HG03066 (cell line): ENCODE results near the gene DNMT3L.

Experiments used
- ATAC-seq: cut with Tn5 transposase; IDR thresholded peaks from one replicate; pipeline ENCODE4 v1.9.1; 2021; ENCODE audit warnings: low read depth; ENCODE audit not compliant: unreplicated experiment

DNMT3L gene

DNA sequence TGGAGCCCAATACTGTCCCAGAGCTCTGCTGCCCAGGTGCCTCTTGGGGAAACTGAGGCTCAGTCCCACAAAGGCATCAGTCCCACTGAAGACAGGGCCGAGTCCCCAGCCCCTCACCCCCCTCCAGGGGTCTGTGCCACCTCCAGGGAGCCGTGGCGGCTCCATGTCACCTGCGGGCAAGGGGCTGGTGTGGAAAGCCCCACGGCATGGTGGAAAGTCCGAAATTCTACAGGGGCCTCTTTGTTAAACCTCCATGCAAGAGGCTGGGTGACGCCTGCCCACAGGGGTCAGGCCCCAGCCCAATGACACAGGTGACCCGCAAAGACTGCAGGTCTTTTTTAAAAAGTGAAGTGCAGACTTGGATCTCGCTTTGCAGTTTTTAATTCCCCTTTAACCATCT, 20.7 kb upstream of the DNMT3L start:
- no peak for ATAC-seq

DNA sequence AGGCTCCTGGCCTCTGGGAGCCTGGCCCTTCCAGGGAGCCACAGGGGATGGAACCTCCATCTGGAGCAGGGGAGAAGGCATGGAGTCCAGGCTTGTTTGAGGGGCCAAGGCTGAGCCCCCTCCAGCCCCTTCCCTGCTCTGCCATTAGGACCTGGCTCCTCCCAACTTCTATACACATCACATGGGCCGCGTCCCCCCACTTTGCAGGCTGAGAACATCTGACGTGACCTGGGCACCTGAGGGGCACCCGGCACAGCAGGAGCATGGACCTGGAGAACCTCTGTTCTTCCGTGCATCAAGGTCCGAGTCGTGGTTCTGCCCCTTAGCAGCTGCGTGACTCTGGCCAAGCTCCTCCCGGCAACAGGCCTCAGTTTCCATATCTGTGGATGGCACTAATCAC, 20.1 kb upstream of the DNMT3L start:
- ATAC-seq, result no peak

DNA sequence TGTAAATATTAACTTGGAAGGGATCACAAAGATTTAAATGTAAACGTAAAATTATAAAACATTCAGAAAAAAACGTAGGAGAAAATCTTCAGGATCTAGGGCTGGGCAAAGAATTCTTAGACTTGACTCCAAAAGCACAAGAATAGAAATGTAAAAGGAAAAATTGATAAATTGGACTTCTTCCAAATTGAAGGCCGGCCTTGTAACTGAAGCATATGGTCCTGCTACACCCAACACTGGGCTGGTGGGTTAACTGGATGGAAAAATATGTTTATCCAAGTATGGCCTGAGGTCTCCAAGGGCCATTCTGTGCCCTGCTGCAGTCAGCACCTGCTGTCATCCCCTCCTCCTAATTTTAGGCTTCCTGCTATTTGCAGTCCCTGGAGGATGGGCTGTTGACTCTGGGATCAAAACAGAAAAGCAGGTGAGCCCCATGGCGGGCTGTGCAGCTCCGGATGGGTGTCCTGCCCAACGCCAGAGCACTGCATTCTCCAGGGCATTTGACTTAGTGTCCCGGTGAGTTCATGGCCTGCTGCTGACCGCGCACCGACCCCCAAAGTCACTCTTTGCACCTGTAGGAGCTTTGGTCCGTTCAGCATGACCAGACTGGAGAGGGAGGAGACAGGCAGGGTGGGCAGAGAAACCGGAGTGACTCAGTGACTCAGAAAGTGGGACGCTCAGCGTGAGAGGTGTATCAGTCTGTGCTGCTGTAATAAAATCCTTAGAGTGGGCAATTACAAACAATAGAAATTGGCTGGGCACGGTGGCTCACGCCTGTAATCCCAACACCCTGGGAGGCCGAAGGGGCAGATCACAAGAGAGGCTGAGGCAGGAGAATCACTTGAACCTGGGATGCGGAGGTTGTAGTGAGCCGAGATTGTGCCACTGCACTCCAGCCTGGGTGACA, 17.9 kb upstream of the DNMT3L start:
- no peak for ATAC-seq

GRCh38 chr21:44275041-44275440, 13.3 kb upstream of the DNMT3L start:
- ATAC-seq, result no peak

DNA sequence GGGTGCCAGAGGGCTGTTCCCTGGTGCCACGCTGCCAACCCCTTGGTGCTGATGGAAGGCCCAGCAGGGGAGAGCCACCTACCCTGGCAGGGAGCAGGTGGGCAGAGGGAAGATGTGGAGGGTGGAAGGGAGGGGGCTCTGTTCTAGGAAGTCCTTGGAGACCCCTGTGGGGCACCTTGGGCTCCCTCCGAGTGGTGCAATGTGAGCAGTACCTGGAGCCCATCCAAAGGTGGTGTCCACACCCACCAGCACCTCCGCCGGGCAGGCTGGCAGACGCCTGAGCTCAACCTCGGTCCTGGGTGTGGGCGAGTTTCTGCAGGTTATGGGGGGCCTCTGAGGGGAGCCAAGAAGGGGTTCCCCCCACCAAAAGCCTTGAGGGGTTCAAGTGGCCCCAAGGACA, 11.3 kb upstream of the DNMT3L start:
- no peak for ATAC-seq

GRCh38 chr21:44272284-44272858, 10.7 kb upstream of the DNMT3L start:
- ATAC-seq, result no peak

- ATAC-seq, result no peak
Measured at GRCh38 chr21:44271558-44272283, 10.0 kb upstream of the DNMT3L start.

GRCh38 chr21:44269090-44269489, 7.4 kb upstream of the DNMT3L start:
- no peak for ATAC-seq

DNA sequence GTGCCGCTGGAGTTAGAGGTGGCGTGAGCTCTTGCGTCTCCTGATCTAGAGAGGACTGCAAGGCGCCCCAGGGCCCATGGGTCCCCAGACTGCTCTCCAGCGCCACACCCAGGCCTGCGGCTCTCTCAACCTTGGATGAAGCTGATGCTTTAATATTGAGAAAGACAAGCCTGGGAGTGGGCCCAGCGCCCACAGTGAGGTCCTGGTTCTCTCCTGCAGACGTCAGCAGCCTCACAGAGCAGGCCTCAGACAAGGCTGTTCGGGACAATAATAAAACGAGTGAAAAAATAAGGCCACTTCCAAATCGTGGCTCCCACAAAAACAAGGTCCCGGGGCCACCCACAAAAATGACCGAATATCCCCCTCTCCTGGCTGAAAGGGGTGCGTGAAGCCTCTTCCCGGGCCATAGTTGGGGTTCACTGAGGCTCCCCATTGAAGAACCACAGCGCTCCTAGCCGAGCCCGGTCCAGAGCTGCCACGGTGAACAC, 6.0 kb upstream of the DNMT3L start:
- ATAC-seq, result no peak

DNA sequence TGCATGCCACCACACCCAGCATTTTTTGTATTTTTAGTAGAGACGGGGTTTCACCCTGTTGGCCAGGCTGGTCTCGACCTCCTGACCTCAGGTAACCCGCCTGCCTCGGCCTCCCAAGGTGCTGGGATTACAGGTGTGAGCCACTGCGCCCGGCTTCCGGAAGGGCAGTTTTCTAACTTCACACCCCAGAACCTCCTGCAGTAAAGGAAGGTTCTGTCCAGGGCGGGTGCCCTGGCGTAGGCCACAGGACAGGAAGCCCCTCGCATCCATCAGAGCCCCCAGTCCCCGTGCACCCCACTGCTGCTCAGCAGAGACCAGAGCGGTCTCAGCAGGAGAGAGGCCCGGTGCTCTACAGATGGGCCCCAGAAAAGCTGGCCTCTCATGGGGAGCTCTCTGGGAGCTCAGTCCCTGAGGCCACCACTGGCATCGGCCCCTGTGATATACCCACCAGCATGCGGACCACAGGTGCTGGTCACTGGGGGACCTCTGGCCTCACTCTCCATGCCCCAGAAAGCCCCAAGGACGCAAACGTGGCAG, 4.1 kb upstream of the DNMT3L start:
- ATAC-seq, result no peak

DNA sequence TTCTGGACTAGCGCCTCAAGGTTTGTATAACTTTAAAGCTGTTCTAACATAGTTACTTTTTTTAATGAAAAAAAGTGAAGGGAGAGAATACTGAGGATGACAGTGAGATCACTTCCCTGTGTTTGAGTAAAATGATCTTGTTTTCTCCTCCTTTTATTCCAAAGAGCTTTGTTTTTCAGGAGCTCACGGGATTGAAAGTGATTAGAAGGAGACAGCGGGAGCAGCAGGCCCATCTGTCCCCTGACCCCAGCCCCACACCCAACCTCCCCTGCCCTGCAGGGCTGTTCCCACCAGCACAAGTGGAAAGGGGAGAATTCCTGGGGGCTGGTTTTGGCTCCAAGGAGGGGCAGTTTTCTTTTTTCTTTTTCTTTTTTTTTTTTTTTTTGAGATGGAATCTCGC, 2.1 kb upstream of the DNMT3L start:
- ATAC-seq, result no peak

DNA sequence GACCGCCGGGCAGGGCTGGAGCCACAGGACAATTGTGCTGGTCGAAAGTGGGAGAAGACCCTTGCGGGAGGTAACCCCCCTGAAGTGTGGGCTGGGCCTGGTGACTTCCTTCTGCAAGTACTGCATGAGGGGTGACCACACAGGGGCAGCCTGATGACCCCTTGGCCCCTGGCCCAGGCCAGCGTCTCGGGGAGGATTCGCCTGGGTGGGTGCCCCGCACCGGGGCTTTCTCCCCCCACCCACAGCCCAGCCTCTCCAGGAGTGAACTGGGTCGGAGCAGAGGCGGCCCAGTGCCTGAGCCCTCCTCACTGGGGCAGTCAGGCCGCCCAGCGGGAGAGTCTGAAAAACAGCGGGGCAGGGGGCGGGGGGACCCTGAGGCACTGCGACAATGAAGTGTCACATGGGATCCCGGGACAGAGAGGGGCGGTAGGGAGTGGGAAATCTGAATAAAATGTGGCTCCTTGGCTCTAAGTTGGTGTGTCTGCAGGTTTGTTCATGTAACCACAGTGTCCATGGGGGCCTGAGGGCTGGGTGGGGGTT, 1.6 kb upstream of the DNMT3L start:
- ATAC-seq, result no peak

DNA sequence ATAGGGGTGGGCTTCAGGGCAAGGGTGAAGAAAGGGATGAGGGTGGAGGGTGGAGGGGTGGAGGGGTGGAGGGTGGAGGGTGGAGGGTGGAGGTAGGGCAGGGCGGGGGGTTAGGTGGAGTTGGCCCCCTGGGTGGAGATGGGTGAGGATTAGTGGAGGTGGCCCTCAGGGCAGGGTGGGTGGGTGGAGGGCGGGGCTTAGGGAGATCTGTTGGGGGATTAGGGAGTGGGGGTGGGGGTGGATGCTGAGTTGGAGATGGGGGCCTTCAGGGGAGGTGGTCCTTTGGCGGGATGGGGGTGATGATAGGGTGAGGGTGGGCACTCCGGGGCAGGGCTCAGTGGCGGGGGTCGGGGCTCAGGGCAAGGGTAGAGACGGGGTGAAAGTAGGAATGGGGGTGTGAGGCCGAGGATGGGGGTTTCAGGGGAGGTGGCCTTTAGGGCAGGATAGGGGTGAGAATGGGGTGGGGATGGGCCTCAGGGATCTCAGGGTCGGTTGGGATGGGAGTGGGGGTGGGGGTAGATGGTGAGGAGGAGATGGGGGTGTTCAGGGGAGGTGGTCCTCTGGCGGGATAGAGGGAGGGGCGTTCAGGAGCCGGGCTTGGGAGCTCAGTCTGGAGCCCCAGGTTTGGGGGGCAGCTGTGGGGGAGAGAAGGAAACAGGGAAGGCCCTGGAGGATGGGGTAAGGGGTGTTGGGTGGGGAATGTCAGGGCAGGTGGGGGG, 800 bp upstream of the DNMT3L start:
- ATAC-seq, result no peak

DNA sequence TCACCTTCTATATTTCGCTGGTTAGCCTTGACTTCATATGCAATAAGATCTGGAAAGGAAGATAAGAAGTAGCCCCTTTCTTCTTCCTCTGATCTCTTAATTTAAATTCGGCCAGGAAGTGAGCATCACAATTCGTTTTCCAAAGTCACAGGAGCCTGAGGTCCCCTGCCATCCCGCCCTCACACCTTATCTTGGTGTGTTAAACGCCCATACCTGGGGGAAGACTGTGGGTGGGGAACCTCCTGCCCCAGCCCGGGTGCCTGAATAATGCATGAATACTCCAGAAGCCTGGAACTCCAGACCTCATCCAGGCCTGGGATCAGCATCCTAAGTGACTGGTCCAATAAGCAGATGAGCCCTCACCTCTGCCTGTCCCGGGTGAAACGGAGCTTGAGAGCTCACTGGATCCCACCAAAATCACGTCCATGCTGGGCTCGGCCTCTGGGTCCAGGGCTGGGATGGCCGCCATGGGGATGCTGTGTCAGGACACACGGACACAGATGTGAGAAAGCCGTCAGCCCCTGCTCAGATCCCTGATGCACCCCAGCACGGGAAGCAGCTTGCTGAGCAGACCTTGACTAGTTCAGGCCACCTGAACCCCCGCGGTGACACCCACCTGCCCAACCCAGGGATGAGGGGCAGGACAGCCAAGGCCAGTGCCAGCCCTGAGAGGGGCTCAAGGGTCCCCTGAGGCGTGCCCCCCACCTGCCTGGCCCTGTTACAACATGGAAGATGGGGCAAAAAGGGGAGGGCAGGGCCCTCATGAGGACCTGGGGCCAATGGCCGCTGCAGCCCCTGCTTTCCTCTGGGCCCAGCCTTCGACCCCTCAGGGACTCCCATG, 686 bp downstream of the DNMT3L start:
- no peak for ATAC-seq

DNA sequence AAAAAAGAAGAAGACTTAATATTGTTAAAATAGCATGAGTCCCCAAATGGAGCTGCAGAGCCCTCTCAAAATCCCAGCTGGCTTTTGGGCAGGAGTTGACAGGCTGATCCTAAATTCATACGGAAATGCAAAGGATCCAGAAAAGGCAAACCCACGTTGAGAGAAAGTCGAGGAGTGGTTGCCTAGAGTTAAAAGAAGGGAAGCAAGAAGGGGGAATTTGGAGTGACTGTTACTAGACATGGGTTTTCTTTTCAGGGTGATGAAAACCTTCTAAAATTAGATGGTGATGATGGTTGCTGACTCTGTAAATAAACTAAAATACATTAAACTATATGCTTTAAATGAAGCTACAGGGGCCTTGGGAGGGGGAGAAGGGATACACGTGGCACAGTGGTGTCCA, 1.6 kb downstream of the DNMT3L start:
- no peak for ATAC-seq

DNA sequence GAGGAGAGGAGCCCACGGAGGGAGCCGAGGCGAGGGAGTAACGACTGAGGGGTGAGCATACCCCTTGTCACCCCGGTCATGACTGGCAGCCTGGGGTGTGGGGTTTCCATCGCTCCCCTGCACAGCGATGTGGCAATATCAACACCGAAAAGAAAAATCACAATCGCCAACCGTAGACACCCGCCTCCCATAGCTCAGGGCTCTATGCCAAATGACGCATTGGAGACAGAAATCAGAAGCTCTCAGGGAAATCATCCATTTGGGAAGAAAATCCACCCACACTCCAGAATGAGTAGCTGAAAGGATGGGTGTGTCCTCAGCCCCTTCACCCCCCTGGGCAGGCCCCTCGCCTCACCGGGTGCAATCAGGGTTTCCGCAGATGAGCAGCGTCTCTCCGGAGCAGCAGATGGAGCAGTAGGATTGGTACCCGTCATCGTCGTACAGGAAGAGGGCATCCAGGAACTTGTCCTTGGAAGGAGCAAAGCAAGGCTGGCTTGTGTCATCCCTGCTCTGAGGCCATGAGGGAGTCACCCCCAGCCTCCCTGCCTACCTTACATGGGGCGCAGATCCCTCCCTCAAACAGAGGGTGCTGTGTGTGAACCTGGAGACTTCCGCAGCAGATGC, 2.5 kb downstream of the DNMT3L start:
- no peak for ATAC-seq

DNA sequence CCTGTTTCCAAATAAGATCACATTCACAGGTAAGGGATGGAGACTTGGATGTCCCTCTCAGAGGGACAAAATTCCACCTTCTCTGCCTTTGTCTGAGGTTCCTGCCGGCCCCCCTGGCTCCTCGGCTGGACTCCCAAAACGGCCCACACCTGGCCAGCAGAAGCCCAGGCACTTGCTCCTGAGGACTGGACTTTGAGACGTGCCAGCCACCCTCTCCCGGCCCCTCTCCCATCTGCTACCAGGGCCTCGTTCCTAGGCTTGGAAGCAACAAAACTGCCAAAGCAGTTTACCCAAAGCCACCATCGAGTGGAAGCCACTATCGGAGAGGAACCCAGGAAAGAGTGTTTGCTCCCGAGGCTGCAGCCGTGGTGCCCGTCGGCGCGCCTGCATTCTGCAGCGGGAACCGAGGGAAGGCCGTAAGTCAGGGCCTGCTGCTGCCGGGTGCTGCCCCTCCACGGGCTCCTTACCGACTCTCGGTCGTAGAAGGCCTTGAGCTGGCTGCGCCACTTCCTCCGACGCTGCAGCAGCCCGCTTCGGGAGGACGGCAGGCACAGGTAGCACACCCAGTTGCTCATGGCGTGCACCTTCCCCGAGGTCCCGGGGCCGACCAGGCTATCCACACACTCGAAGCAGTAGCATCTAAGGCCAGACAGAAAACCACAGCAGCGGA, 3.5 kb downstream of the DNMT3L start:
- ATAC-seq, result no peak

DNA sequence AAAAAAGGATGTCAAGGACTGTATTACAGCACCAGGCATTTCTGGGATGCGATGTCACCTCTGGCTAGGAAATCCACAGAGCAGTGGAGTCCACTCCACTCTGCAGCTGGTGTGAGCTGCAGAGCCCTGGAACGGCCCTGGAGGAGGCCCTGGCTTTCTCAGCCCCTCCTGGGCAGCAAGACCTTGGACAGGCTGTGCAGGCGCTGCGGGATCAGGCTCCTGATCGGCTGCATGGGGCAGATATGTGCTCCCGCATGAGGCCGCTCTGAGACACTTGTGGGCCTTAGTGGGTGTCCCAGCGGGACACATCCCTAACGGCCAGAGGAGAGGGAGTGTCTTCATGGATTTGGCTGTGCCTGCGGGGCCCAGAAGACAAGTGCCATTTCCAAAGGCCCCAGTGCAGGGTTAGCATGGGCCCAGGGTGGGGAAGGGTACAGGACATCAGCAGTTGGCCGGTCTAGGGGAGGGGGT, 6.2 kb downstream of the DNMT3L start:
- no peak for ATAC-seq
